ENCODE measurements around the gene CDK5R2.

DNA sequence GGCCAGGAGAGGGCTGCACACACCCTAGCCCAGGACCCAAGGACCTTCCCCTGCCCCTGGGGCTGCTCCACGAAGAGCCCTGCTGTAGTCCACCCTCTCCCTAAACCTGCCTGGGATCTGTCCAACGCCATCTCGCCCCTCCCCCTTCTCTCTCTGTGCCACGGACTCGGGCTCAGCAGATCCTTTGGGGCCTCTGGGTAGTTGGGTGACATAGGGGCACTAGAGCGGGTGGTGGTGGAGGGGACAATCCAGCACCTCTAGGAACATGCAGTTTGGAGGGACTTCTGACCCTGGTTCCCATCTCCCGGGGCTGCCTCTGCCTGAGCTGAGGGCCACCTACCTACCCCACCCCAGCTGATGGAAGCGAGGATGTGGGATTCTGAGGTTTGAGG is 41.1 kb downstream of the CDK5R2 start:
- no peak for TF ChIP-seq POLR2A (IDR thresholded peaks at IDR 0.05)
- TF ChIP-seq, protein P1, sequence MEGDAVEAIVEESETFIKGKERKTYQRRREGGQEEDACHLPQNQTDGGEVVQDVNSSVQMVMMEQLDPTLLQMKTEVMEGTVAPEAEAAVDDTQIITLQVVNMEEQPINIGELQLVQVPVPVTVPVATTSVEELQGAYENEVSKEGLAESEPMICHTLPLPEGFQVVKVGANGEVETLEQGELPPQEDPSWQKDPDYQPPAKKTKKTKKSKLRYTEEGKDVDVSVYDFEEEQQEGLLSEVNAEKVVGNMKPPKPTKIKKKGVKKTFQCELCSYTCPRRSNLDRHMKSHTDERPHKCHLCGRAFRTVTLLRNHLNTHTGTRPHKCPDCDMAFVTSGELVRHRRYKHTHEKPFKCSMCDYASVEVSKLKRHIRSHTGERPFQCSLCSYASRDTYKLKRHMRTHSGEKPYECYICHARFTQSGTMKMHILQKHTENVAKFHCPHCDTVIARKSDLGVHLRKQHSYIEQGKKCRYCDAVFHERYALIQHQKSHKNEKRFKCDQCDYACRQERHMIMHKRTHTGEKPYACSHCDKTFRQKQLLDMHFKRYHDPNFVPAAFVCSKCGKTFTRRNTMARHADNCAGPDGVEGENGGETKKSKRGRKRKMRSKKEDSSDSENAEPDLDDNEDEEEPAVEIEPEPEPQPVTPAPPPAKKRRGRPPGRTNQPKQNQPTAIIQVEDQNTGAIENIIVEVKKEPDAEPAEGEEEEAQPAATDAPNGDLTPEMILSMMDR (IDR thresholded peaks at IDR 0.05) = no peak
- TF ChIP-seq EP300 (IDR thresholded peaks at IDR 0.05) = no peak
- no peak for TF ChIP-seq POLR2AphosphoS5 (IDR thresholded peaks at IDR 0.05)

All from upper lobe of left lung (tissue), 4 donors.